ENCODE measurements around the gene SEMA6B.

DNA sequence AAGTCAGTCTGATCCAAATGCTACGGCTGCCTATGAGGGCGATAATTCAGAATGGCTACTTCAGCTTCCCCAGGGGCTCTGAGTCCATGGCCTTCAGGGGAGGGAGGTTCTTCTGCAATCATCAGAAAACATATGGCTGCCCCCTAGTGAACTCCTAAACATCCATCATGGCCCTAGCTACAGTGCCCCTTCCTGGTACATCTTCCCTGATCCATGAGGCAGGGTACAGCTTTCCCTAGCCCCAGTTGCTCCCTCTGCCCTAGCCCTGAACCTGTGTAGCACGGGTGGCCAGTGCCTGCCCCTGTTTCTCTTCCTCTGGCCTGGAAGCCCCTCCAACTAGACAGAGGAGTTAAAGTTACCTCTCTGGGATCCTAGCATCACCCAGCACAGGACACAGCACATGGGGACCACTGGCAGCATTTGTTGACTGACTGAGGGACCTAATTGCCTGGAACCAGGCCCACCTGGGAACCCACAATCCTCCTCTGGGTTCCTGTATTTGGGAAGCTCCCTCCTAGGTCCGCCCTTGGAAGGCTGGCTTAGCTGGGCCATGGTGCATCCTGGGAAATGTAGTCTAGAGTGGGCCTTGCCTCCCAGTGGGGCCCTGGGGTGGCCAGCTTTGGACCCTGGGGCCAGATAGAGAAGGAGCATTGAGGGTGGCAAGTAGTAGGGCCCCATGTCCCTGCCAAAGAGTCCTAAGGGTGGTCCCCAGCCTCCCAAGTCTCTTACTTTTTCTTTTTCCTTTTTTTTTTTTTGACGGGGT, 17.7 kb upstream of the SEMA6B start:
- TF ChIP-seq, protein P1, sequence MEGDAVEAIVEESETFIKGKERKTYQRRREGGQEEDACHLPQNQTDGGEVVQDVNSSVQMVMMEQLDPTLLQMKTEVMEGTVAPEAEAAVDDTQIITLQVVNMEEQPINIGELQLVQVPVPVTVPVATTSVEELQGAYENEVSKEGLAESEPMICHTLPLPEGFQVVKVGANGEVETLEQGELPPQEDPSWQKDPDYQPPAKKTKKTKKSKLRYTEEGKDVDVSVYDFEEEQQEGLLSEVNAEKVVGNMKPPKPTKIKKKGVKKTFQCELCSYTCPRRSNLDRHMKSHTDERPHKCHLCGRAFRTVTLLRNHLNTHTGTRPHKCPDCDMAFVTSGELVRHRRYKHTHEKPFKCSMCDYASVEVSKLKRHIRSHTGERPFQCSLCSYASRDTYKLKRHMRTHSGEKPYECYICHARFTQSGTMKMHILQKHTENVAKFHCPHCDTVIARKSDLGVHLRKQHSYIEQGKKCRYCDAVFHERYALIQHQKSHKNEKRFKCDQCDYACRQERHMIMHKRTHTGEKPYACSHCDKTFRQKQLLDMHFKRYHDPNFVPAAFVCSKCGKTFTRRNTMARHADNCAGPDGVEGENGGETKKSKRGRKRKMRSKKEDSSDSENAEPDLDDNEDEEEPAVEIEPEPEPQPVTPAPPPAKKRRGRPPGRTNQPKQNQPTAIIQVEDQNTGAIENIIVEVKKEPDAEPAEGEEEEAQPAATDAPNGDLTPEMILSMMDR (IDR thresholded peaks at IDR 0.05) = no peak
- TF ChIP-seq EP300 (IDR thresholded peaks at IDR 0.05) (no peak), POLR2AphosphoS5 (IDR thresholded peaks at IDR 0.05) (no peak), POLR2A (IDR thresholded peaks at IDR 0.05) (no peak)
